ENCODE results near the gene MARCO. TPM values are rescaled to one million over a fixed set of nuclear protein-coding genes. Genes with fewer than 3 reads are reported as not detected.
"Not testable (repeated sequence)": the region's sequence is repeated elsewhere in the genome, so short reads cannot be mapped to it uniquely, and the experiment has no call there.

The MARCO gene
- total RNA-seq, 1 donor from 2014 or later, result 0.31 TPM

DNA sequence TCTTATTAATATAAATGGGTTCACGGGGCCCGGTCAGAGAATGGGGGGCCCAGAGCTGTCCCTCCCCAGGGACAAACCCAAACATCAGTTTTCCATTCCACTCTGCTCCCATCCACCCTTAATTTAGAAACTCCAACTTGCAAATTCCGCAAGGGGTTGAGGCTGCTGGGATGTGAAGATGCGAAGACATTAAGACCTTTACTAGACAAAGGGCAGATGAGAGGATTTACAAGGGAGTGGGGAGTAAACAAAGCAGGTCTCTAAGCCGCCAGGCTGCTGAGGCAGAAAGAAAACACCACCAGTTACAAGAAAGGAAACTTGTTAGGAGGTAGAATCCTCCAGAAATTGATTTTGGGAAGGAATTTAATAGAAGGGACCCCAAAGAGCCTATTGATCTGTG is 33.1 kb downstream of the MARCO start:
- DNase-seq, result no peak

DNA sequence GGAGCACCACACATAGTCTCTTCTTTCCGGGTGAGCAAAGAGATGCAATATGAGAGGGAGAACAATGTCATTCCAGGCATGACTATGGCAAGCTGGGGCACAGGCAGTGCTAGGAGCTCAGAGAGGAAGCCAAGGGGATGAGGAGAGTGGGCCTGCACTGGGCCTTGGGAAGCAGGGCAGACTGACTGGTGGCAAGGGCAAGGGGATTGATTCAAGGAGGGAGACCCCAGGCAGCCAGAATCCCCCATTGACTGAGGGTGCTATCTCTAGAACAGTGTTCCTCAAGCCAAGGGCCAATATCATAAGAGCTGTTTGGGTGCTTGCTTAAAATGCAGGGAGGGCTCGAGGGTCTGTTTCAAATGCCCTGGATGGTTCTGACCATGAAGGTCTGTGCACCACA is 36.1 kb downstream of the MARCO start:
- no peak for DNase-seq

GRCh38 chr2:118979152-118979861 is 37.3 kb downstream of the MARCO start:
- DNase-seq, result no peak

- no peak for DNase-seq
Measured at GRCh38 chr2:118980022-118980421, 38.0 kb downstream of the MARCO start.

DNA sequence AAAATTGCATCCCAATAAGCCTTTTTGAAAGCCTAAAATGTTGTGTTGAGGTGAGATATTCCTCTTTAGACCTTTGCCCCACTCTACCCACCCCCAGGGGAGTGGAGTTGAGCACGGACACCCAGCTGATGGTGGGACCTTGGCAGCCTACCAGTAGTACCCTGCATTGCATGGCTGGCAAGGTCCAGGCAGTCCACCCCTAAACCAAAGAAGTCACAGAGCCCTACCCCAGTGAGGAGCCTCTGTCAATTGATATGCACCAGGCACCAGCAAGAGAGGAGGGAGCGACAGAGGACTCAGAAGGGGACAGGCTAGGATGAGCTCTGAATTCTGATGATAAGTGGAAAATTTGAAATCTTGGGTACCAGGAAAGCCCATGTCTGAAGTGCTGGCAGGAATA is 38.6 kb downstream of the MARCO start:
- no peak for DNase-seq

GRCh38 chr2:118981632-118982031 is 39.6 kb downstream of the MARCO start:
- no peak for DNase-seq

DNA sequence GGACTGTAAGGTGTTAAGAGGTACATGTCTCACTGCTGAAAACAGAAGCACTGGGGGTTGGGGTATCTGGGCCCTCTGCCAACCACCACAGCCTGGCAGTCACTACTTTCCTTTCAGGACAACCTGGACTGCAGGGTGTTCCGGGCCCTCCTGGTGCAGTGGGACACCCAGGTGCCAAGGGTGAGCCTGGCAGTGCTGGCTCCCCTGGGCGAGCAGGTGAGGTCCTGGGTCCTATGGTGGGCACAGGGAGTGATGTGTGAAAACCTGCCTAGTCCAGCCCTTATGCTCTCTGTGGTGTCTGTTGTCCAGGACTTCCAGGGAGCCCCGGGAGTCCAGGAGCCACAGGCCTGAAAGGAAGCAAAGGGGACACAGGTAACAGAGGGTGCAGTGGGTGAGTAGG is 40.0 kb downstream of the MARCO start:
- no peak for DNase-seq

DNA sequence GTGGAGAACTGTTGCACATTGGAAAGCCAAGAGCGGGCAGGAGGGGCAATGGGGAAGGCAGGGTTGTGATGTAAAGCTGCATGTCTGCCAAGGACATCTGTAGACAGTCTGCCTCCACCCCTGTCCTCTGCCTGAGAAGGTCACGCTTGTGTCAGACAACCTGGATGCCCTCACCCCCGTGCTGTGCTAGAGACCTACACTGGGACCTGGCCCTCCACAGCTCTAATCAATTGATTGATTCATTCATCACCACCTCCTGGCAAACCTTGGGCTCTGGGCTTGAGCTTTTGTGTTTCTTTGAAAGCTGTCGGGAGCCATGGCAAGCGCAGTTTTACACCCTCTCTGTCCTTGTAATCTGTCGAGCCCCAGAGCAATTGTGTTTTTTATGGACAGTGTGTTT is 41.1 kb downstream of the MARCO start:
- DNase-seq, result no peak

- no peak for DNase-seq
Measured at GRCh38 chr2:118983915-118984314, 41.9 kb downstream of the MARCO start.

- DNase-seq, result no peak
Measured at GRCh38 chr2:118986738-118987137, 44.7 kb downstream of the MARCO start.

GRCh38 chr2:118987886-118988285 is 45.9 kb downstream of the MARCO start:
- DNase-seq, result no peak

DNA sequence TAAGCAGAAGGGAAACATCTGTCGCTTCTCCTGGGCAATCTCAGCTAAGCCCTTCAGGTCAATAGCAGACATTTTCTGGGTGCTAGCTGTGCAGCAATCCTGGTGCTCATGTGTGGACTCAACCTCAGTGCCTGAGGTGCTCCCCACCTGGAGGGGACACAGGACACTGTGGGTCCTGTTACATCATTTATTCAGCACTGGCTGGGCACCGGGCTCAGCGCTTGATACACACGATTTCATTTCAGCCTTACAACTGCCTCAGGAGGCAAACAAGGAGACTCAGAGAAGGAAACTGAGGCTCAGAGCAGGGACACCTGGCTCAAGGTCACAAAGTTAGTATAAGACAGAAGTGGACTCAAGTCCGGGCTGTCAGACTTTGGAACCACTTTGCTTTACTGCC is 46.7 kb downstream of the MARCO start:
- no peak for DNase-seq

DNA sequence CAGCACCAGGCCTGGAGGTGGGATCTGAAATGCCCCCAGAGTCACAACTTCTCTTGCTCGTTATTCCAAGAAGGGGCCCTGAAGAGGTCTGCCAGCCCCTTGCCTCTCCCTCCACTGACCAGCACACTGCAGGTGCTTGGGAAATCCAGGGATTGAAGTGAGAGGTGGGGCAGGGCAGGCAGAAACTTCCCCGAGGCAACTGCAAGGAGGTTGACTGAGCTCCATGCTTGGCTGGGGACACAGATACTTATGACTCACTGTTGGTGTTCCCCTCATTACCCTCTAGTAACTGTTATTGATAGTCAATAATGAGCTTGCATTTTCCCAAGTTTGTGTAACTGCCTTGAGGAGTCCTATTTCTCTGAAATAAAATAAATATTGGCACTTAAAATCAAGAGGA is 47.5 kb downstream of the MARCO start:
- DNase-seq, result no peak

DNA sequence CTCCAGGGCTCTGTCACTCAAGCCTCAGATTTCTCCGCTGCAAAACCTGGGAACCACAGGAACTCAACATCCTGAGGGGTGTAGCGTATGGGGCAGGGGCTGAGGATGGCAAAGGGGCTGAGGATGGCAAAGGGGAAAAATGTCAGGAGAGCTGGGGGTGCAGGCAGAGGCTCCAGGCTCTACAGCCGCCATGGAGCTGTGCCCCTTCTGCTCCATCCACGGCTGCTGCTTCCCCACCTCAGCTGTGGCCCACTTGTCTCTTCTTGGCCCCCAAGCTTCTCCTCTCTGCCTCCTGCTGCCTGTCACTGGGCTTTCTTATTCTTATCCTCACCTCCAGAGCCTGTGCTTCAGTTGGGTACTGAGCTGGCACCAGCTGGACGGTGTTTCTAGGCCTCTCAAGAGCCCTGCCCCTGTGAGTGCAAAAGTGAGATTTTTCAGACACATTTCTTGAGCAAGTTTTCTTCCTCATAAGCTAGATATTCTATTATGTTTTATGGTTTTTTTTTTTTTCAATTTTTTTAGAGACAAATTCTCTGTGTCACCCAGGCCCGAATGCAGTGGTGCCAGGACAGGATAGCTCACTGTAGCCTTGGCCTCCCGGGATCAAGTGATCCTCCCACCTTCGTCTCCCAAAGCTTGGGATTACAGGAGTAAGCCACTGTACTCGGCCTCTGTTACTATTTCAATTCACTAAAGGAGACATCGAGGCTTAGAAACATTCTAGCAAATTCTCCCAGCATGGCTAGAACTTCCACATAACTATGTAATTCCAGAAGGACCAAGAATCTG is 49.0 kb downstream of the MARCO start:
- no peak for DNase-seq

GRCh38 chr2:118991554-118991953 is 49.6 kb downstream of the MARCO start:
- DNase-seq, result no peak

- no peak for DNase-seq
Measured at GRCh38 chr2:118992740-118993391, 50.9 kb downstream of the MARCO start.

DNA sequence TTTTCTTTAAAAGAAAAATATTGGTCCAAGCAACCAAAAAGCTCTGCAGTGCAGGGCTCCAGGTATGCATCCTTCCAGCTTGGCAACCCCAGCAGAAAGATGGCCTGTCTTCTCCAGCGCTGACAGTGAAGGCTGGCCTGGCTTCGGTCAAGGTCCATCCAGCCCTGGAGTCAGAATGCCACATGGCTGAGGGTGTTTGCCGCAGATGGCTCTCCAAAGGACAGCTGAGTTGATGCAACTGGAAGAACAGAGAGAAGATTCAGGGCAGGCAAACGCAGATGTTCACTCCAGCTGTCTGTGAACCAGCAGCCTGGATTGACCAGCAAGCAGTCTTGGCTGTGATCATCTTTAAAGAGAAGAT is 51.4 kb downstream of the MARCO start:
- DNase-seq, result no peak

GRCh38 chr2:118994172-118994700 is 52.2 kb downstream of the MARCO start:
- no peak for DNase-seq

- DNase-seq, result no peak
Measured at GRCh38 chr2:118994778-118995177, 52.8 kb downstream of the MARCO start.

DNA sequence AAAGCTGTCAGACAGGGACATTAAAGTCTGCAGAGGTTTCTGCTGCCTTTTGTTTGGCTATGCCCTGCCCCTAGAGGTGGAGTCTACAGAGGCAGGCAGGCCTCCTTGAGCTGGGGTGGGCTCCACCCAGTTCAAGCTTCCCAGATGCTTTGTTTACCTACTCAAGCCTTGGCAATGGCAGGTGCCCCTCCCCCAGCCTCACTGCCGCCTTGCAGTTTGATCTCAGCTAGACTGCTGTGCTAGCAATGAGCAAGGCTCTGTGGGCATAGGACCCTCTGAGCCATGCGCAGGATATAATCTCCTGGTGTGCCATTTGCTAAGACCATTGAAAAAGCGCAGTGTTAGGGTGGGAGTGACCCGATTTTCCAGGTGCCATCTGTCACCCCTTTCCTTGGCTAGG is 61.9 kb downstream of the MARCO start:
- not testable (repeated sequence) for DNase-seq

DNA sequence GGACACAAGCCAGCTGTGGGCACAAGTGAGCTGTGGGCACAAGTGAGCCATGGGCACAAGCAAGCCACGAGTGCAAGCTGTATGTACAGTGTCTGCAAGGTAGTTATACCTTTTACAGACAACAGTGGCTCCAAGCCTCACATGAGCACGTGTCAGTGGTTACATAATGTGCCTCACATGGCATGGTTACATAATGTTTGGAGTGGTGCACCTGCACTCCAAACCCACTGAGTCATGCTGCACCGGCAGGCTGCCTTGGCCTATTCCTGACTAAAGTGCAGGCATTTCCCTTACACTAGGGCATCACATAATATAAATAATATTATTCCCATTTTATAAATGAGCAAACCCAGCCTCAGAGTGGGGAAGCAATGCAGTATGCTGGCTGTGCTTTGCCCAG is 62.6 kb downstream of the MARCO start:
- no peak for DNase-seq

GRCh38 chr2:119005051-119005450 is 63.1 kb downstream of the MARCO start:
- DNase-seq, result no peak

DNA sequence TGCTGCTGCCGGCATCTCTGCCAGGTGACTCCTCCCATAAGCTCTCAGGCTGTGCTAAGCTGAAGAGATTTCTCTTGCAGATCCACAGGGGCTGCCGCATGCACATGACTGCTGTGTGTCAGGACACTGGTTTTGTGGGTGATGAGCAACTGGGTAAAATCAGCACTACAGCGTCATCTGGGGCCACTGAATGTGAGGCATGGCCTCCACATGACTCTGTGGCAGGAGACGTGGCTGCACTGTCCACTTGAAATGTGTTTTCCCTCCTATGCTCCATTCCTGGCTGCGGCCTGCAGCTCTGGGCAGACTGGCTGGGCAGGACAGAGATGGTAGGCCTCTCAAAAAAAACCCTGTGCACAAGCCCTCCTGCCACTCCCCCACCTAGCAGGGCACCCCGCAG is 63.6 kb downstream of the MARCO start:
- no peak for DNase-seq

All from occipital lobe (tissue), 2 donors.